Epithelial cell of proximal tubule (primary cell): Measurements from ENCODE around the gene ZNF428. TPM values are rescaled to one million over a fixed set of nuclear protein-coding genes. Genes with fewer than 3 reads are reported as not detected.

ENCODE experiments used
- DNase-seq: peaks from one replicate; pipeline ENCODE4 v3.0.0-alpha.2; 2011; ENCODE audit warnings: low read depth
- H3K4me3 ChIP-seq: 2 replicates; pipeline ENCODE4 v1.5.1; 2011; ENCODE audit warnings: low read depth, mild to moderate bottlenecking, low read length
- CTCF ChIP-seq: conservative IDR thresholded peaks from 2 replicates; pipeline ENCODE4 v1.5.1; 2012; ENCODE audit warnings: low read depth, mild to moderate bottlenecking, low read length
- total RNA-seq: library from RNA; depleted of rRNA; stranded (reverse); fragments of >200 nt; gene quantifications from 2 replicates; pipeline ENCODE4 v1.2.3, GENCODE V29; 2015

ZNF428 gene
- total RNA-seq, 1 donor from 2014 or later, result 60.7 TPM

GRCh38 chr19:43572171-43572588, 47.2 kb downstream of the ZNF428 start:
- H3K4me3 ChIP-seq, result no peak overlapping the region
- TF ChIP-seq CTCF, result no peak
- no peak for DNase-seq

- no peak overlapping the region for H3K4me3 ChIP-seq
- DNase-seq, result no peak
- TF ChIP-seq CTCF, result no peak
Measured at GRCh38 chr19:43570174-43570791, 49.1 kb downstream of the ZNF428 start.

DNA sequence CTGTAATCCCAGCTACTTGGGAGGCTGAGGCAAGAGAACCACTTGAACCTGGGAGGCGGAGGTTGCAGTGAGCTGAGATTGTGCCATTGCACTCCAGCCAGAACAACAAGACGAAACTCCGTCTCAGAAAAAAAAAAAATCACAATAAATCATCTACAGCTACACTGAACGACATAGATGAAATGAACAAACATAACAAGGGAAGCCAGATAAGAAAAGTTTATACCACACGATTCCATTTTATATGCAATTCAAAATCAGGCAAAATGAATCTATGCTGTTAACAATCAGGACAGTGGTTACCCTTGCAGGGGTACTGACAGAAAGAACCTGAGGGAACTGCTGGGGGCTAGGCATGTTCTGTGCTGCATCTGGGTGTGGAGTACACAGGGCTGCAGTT, 49.8 kb downstream of the ZNF428 start:
- H3K4me3 ChIP-seq, result no peak overlapping the region
- no peak for DNase-seq
- no peak for TF ChIP-seq CTCF

DNA sequence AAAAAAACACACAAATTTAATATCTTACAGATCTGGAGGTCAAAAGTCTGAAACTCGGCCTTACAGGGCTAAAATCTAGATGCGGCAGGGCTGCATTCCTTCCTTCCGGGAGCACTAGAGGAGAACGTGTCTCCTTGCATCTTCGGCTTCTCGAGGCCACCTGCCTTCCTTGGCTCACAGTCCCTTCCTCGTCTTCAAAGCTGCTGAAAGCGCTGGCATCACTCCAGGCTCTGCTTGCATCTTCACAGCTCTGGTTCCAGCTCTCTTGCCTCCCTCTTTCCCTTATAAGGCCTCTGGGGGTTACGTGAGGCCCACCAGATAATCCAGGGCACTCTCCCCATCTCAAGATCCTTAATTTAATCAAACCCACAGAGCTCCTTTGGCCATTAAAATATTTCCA, 54.6 kb downstream of the ZNF428 start:
- H3K4me3 ChIP-seq, result no peak overlapping the region
- DNase-seq, result no peak
- no peak for TF ChIP-seq CTCF

DNA sequence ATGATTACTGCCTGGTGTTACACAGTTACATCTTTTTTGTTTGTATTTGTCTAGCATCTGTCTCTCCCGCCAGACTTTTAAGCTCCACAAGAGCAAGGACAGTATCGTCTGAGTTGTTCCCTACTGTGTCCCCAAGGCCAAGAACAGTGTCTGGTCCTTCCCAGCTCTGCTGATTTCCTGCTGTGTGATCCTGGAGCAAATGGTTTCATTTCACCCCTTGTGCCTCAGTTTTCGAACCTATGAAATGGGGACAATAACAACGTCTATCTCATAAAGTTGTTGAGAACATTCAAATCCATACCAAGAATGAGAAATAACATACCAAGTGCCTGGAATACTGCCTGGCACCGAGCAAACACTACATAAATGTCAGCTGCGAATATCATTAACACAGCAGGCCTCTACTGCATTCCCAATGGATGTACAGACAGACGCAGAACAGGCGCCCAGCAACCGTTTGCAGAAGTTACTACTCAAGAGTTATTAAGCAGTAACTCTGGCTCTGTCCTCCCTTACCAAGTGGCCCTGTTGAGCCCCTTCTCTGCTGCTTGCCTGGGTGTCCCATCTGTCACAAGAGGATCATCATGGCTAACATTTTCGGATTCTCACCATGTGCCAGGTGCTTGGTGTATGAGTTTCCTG, 55.5 kb downstream of the ZNF428 start:
- TF ChIP-seq CTCF, result no peak
- no peak overlapping the region for H3K4me3 ChIP-seq
- no peak for DNase-seq

GRCh38 chr19:43562698-43563241, 56.7 kb downstream of the ZNF428 start:
- no peak for DNase-seq
- no peak for TF ChIP-seq CTCF
- H3K4me3 ChIP-seq, result no peak overlapping the region

DNA sequence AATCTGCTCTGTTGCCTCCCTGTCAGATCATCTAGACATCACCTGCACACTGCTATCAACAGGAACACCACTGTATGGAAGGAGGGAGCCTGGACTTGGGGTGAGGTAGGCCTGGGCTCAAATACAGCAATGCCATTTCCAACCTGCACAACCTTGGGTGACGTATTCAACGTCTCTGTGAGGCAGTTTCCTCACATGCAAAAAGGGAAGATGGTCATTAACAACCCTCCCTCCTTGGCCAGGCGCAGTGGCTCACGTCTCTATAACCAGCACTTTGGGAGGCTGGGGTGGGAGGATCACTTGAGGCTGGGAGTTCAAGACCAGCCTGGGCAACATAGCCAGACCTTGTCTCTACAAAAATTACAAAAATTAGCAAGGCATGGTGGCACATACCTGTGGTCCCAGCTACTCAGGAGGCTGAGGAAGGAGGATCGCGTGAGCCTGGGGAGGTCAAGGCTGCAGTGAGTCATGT, 57.2 kb downstream of the ZNF428 start:
- no peak overlapping the region for H3K4me3 ChIP-seq
- no peak for TF ChIP-seq CTCF
- no peak for DNase-seq
